Endothelial cell of umbilical vein (primary cell): ENCODE measurements around the gene ARMH3. TPM values are rescaled to one million over a fixed set of nuclear protein-coding genes. Genes with fewer than 3 reads are reported as not detected.

Experiments used
- BruUV-seq: library from RNA; stranded (reverse); fragments of 400-500 nt; replicated peaks from 2 replicates; lab custom pipeline; 2021; lab: Mats Ljungman, UMichigan
- CTCF ChIA-PET: fragments of 300-600, 350-600 bp; sonication (Branson Sonifier 250); formaldehyde crosslinking; loops from one replicate; lab custom pipeline; 2021; ENCODE audit warnings: antibody characterized with exemption, inconsistent platforms; lab: Charles Lee
- POLR2A ChIA-PET: fragments of 300-600, 350-600 bp; sonication (Branson Sonifier 250); formaldehyde crosslinking; loops from one replicate; lab custom pipeline; 2021; ENCODE audit warnings: antibody characterized with exemption, inconsistent platforms; lab: Charles Lee
- DNase-seq: peaks from one replicate; pipeline ENCODE4 v3.0.0-alpha.2; 2011; ENCODE audit warnings: low read depth, low spot score
- FAIRE-seq: peaks from 2 replicates; lab custom pipeline; 2011; peaks lifted over from hg19 to GRCh38; lab: Jason Lieb, UNC
- H2AFZ ChIP-seq: 2 replicates; pipeline ENCODE4 v1.6.0; 2012; ENCODE audit warnings: low read depth, low read length, control low read depth, inconsistent platforms
- H3K27ac ChIP-seq: 2 replicates; pipeline ENCODE4 v1.5.1; 2011; ENCODE audit warnings: low read depth, mild to moderate bottlenecking, control low read depth, low read length, moderate library complexity; ENCODE audit not compliant: insufficient read depth
- H3K27me3 ChIP-seq, 2 experiments: 2 replicates each; pipeline versions ENCODE4 v1.6.0 to v1.6.1; 2011; ENCODE audit warnings: low read length in 2 of 2, mixed read lengths in 1 of 2; ENCODE audit not compliant: control insufficient read depth in 2 of 2, insufficient read depth in 2 of 2
- H3K36me3 ChIP-seq, 2 experiments: 2 replicates in 1 of 2; 3 replicates in 1 of 2; pipeline ENCODE4 v1.5.1; 2011; ENCODE audit warnings: low read length in 2 of 2, mild to moderate bottlenecking in 1 of 2, moderate library complexity in 1 of 2; ENCODE audit not compliant: control insufficient read depth in 2 of 2, insufficient read depth in 2 of 2; ENCODE audit errors: extremely low read depth in 1 of 2
- H3K4me1 ChIP-seq: 3 replicates; pipeline ENCODE4 v1.5.1; 2011; ENCODE audit warnings: mild to moderate bottlenecking, low read length; ENCODE audit not compliant: control insufficient read depth, insufficient read depth; ENCODE audit errors: extremely low read depth
- H3K4me2 ChIP-seq: 2 replicates; pipeline ENCODE4 v1.6.1; 2011; ENCODE audit warnings: low read length, control low read depth, mixed read lengths; ENCODE audit not compliant: insufficient read depth
- H3K4me3 ChIP-seq, 3 experiments: fragments of 200-600 bp in 1 of 3; sonication (generic), shearing (Covaris generic) in 1 of 3; replicated peaks in 1 of 3; 2 replicates each; pipeline ENCODE4 v1.5.1; 2011 to 2016; ENCODE audit warnings: control low read depth in 3 of 3, low read length in 3 of 3, mild to moderate bottlenecking in 2 of 3, inconsistent platforms in 1 of 3, low read depth in 1 of 3, moderate library complexity in 1 of 3; ENCODE audit not compliant: insufficient read depth in 1 of 3
- H3K79me2 ChIP-seq: 2 replicates; pipeline ENCODE4 v1.6.0; 2012; ENCODE audit warnings: low read length, inconsistent platforms; ENCODE audit not compliant: control insufficient read depth, insufficient read depth
- H3K9ac ChIP-seq: replicated peaks from 2 replicates; pipeline ENCODE3; 2011; ENCODE audit warnings: low read length, control low read depth; ENCODE audit not compliant: insufficient read depth; ENCODE audit errors: extremely low read depth
- H3K9me1 ChIP-seq: replicated peaks from 3 replicates; pipeline ENCODE4 v1.6.0; 2011; ENCODE audit warnings: mild to moderate bottlenecking, low read length; ENCODE audit not compliant: control insufficient read depth, insufficient read depth; ENCODE audit errors: extremely low read depth
- H3K9me3 ChIP-seq: replicated peaks from 2 replicates; pipeline ENCODE4 v1.5.1; 2012; ENCODE audit warnings: low read length, inconsistent platforms; ENCODE audit not compliant: control insufficient read depth, insufficient read depth
- H4K20me1 ChIP-seq: replicated peaks from 2 replicates; pipeline ENCODE3; 2011; ENCODE audit warnings: mild to moderate bottlenecking, low read length; ENCODE audit not compliant: control insufficient read depth, insufficient read depth; ENCODE audit errors: extremely low read depth
- CTCF ChIP-seq, 2 donors: IDR thresholded peaks; 1 replicate in 1 of 2; 2 replicates in 1 of 2; pipeline ENCODE4 v1.5.1; 2011; ENCODE audit warnings: low read length in 2 of 2, mild to moderate bottlenecking in 2 of 2, moderate library complexity in 2 of 2, control low read depth in 1 of 2, inconsistent platforms in 1 of 2, low read depth in 1 of 2; ENCODE audit not compliant: insufficient read depth in 1 of 2; ENCODE audit errors: extremely low read depth in 1 of 2
- EZH2 ChIP-seq: IDR thresholded peaks from 2 replicates; pipeline ENCODE4 v1.6.1; 2012; ENCODE audit warnings: borderline replicate concordance, low read depth, mild to moderate bottlenecking, moderate library complexity, low read length, inconsistent platforms; ENCODE audit not compliant: severe bottlenecking
- MYC ChIP-seq: IDR thresholded peaks from one replicate; pipeline ENCODE4 v1.6.1; 2011; ENCODE audit warnings: mild to moderate bottlenecking, low read depth, low read length
- dilution Hi-C: fragments of 300-500 bp; cut with MboI; formaldehyde crosslinking; loops from one replicate; pipeline ENCODE4 v1.15.0; 2019; ENCODE audit warnings: low sequenced_read_pairs; ENCODE audit not compliant: extremely low pct_ligation_motif_present
- intact Hi-C: fragments of 100-400 bp; cut with micrococcal nuclease; formaldehyde crosslinking; loops from one replicate; pipeline ENCODE4 v1.10.0; 2022
- polyA plus RNA-seq, 4 experiments: library from polyadenylated mRNA; depleted of rRNA in 3 of 4; stranded (reverse) in 3 of 4; unstranded in 1 of 4; fragments of >200 nt; gene quantifications; 2 replicates each; pipeline versions ENCODE4 v1.2.1 to v1.2.3, GENCODE V29; 2011 to 2012; ENCODE audit warnings: missing spikeins in 1 of 4
- total RNA-seq: library from RNA; stranded (reverse); gene quantifications from 2 replicates; pipeline ENCODE4 v1.2.3, GENCODE V29; 2021

The ARMH3 gene
- total and polyA plus RNA-seq, 2 donors (not counting 3 experiments of a cell fraction or from before 2014, with no cell fraction given): 13.1 to 17.6 TPM

- intact Hi-C loops: no loop called here
Measured at GRCh38 chr10:101834341-101834740, 221.6 kb downstream of the ARMH3 start.

More at GRCh38 chr10:101834341-101834740, 221.6 kb downstream of the ARMH3 start:
- DNase-seq (no peak), FAIRE-seq (no peak)
- Histone ChIP-seq H3K27ac (no peak overlapping the region), H3K4me2 (no peak overlapping the region), H3K36me3 (no peaks in the 10 kb centered on the region), H3K9ac (no peak overlapping the region), H4K20me1 (no peaks in the 10 kb centered on the region), H3K4me3 (no peak overlapping the region), H3K27me3 (no peaks in the 10 kb centered on the region), H3K9me3 (no peaks in the 10 kb centered on the region), H2AFZ (no peak overlapping the region), H3K9me1 (no peaks in the 10 kb centered on the region), H3K4me1 (peaks cover 11% of the 10 kb centered on the region), H3K79me2 (no peaks in the 10 kb centered on the region)
- no TSS peak for BruUV-seq
- CTCF ChIA-PET: interaction anchor here (1.7 to 10.5 kb wide), 4 partner anchors 9 to 173 kb away, joined by 6 to 742 read pairs (median 22); partner anchors contain the start of gene OGA
- POLR2A ChIA-PET: no interaction called here
- TF ChIP-seq EZH2 (no peak), CTCF (IDR thresholded peaks at IDR 0.05; ENCODE audit: extremely low read depth in 1 of 2, insufficient read depth in 1 of 2, low read depth in 1 of 2, low read length in 2 of 2) (no peak), MYC (no peak)
- dilution Hi-C loops: no loop called here
